Keratinocyte (primary cell): ENCODE measurements around the gene DDX11. TPM values are rescaled to one million over a fixed set of nuclear protein-coding genes. Genes with fewer than 3 reads are reported as not detected.

ENCODE experiments used
- DNase-seq: peaks from one replicate; pipeline ENCODE4 v3.0.0-alpha.2; 2011; ENCODE audit warnings: low read depth, missing footprints, low spot score
- FAIRE-seq: peaks from 2 replicates; lab custom pipeline; 2011; peaks lifted over from hg19 to GRCh38; lab: Jason Lieb, UNC
- H2AFZ ChIP-seq: 2 replicates; pipeline ENCODE4 v1.6.0; 2012; ENCODE audit warnings: low read length, control low read depth, inconsistent platforms; ENCODE audit not compliant: control insufficient read depth
- H3K27ac ChIP-seq: 2 replicates; pipeline ENCODE4 v1.5.1; 2011; ENCODE audit warnings: low read length; ENCODE audit not compliant: control insufficient read depth, insufficient read depth
- H3K27me3 ChIP-seq: 3 replicates; pipeline ENCODE4 v1.6.0; 2011; ENCODE audit warnings: low read length; ENCODE audit not compliant: control insufficient read depth, insufficient read depth; ENCODE audit errors: extremely low read depth
- H3K36me3 ChIP-seq, 2 experiments: 2 replicates in 1 of 2; 3 replicates in 1 of 2; pipeline ENCODE4 v1.5.1; 2011; ENCODE audit warnings: low read length in 2 of 2, mild to moderate bottlenecking in 1 of 2; ENCODE audit not compliant: control insufficient read depth in 2 of 2, insufficient read depth in 2 of 2; ENCODE audit errors: extremely low read depth in 1 of 2
- H3K4me1 ChIP-seq: 3 replicates; pipeline ENCODE4 v1.5.1; 2011; ENCODE audit warnings: low read length; ENCODE audit not compliant: control insufficient read depth, insufficient read depth; ENCODE audit errors: extremely low read depth
- H3K4me2 ChIP-seq: 3 replicates; pipeline ENCODE4 v1.6.0; 2011; ENCODE audit warnings: low read depth, low read length; ENCODE audit not compliant: control insufficient read depth, insufficient read depth; ENCODE audit errors: extremely low read depth
- H3K4me3 ChIP-seq, 3 experiments: fragments of 200-600 bp in 1 of 3; sonication (generic) in 1 of 3; 2 replicates in 2 of 3; 3 replicates in 1 of 3; pipeline ENCODE4 v1.5.1; 2011 to 2016; ENCODE audit warnings: low read length in 3 of 3, mild to moderate bottlenecking in 3 of 3, control low read depth in 2 of 3, inconsistent platforms in 1 of 3, low read depth in 1 of 3, mixed read lengths in 1 of 3, mixed run types in 1 of 3, moderate library complexity in 1 of 3; ENCODE audit not compliant: control insufficient read depth in 2 of 3, insufficient read depth in 2 of 3; ENCODE audit errors: extremely low read depth in 1 of 3
- H3K79me2 ChIP-seq: 2 replicates; pipeline ENCODE4 v1.6.0; 2012; ENCODE audit warnings: low read length; ENCODE audit not compliant: control insufficient read depth, insufficient read depth
- H3K9ac ChIP-seq: 3 replicates; pipeline ENCODE4 v1.6.0; 2011; ENCODE audit warnings: low read length; ENCODE audit not compliant: control insufficient read depth, insufficient read depth; ENCODE audit errors: extremely low read depth
- H3K9me1 ChIP-seq: 3 replicates; pipeline ENCODE4 v1.6.0; 2011; ENCODE audit warnings: low read length; ENCODE audit not compliant: control insufficient read depth, insufficient read depth; ENCODE audit errors: extremely low read depth
- H3K9me3 ChIP-seq: 2 replicates; pipeline ENCODE4 v1.5.1; 2012; ENCODE audit warnings: low read depth, low read length; ENCODE audit not compliant: control insufficient read depth
- H4K20me1 ChIP-seq: 3 replicates; pipeline ENCODE4 v1.6.0; 2011; ENCODE audit warnings: low read length; ENCODE audit not compliant: control insufficient read depth, insufficient read depth; ENCODE audit errors: extremely low read depth
- CTCF ChIP-seq, 3 experiments: IDR thresholded peaks in 1 of 3; conservative IDR thresholded peaks in 1 of 3; optimal IDR thresholded peaks in 1 of 3; 2 replicates in 2 of 3; 3 replicates in 1 of 3; pipeline versions ENCODE3 to v1.5.1; 2011; ENCODE audit warnings: low read length in 3 of 3, mild to moderate bottlenecking in 3 of 3, moderate library complexity in 2 of 3, control low read depth in 1 of 3, inconsistent platforms in 1 of 3; ENCODE audit not compliant: insufficient read depth in 2 of 3; ENCODE audit errors: extremely low read depth in 1 of 3
- EZH2 ChIP-seq: IDR thresholded peaks from one replicate; pipeline ENCODE4 v1.6.1; 2012; ENCODE audit warnings: inconsistent platforms, mild to moderate bottlenecking, low read length, moderate library complexity
- dilution Hi-C: fragments of 300-500 bp; cut with MboI; formaldehyde crosslinking; loops from one replicate; pipeline ENCODE4 v1.7.0; 2020; ENCODE audit warnings: low sequenced_read_pairs; ENCODE audit not compliant: extremely low pct_ligation_motif_present
- polyA plus RNA-seq, 5 experiments: library from polyadenylated mRNA; depleted of rRNA in 3 of 5; stranded (reverse) in 3 of 5; stranded (forward) in 1 of 5; unstranded in 1 of 5; fragments of >200 nt; gene quantifications; 1 replicate in 1 of 5; 2 replicates in 3 of 5; 3 replicates in 1 of 5; pipeline versions ENCODE4 v1.2.1 to v1.2.3, GENCODE V29; 2011 to 2012; ENCODE audit warnings: missing spikeins in 2 of 5, low read depth in 1 of 5, low replicate concordance in 1 of 5

The DDX11 gene
- polyA plus RNA-seq, 1 donor (not counting 4 experiments of a cell fraction or from before 2014, with no cell fraction given): 11.2 TPM

- no peak overlapping the region for H2AFZ ChIP-seq
- H3K79me2 ChIP-seq: no peaks in the 10 kb centered on the region
- DNase-seq: no peak
- H3K4me3 ChIP-seq: no peak overlapping the region
- H3K4me1 ChIP-seq: no peaks in the 10 kb centered on the region
- H3K36me3 ChIP-seq: no peaks in the 10 kb centered on the region
- H3K27me3 ChIP-seq: peaks cover 2% of the 10 kb centered on the region
- H3K9me3 ChIP-seq: no peaks in the 10 kb centered on the region
- TF ChIP-seq EZH2 (no peak), CTCF (optimal IDR thresholded peaks at IDR 0.05 in 1 of 3, IDR thresholded peaks at IDR 0.05 in 1 of 3, conservative IDR thresholded peaks at IDR 0.05 in 1 of 3; ENCODE audit: extremely low read depth in 1 of 3, insufficient read depth in 2 of 3, low read length in 3 of 3) (no peak)
- dilution Hi-C loops: no loop called here
- H3K9me1 ChIP-seq: no peaks in the 10 kb centered on the region
- no peak for FAIRE-seq
- no peak overlapping the region for H3K4me2 ChIP-seq
- H3K9ac ChIP-seq: no peak overlapping the region
- no peaks in the 10 kb centered on the region for H4K20me1 ChIP-seq
- H3K27ac ChIP-seq: no peak overlapping the region
Observed at GRCh38 chr12:31035226-31035625, 38.4 kb upstream of the DDX11 start.

GRCh38 chr12:31035967-31036665, 37.5 kb upstream of the DDX11 start:
- H2AFZ ChIP-seq: no peak overlapping the region
- no peak overlapping the region for H3K9ac ChIP-seq
- no peaks in the 10 kb centered on the region for H3K79me2 ChIP-seq
- no peak for TF ChIP-seq CTCF (optimal IDR thresholded peaks at IDR 0.05 in 1 of 3, IDR thresholded peaks at IDR 0.05 in 1 of 3, conservative IDR thresholded peaks at IDR 0.05 in 1 of 3; ENCODE audit: extremely low read depth in 1 of 3, insufficient read depth in 2 of 3, low read length in 3 of 3)
- TF ChIP-seq EZH2: no peak
- dilution Hi-C loops: no loop called here
- no peak for FAIRE-seq
- H3K4me1 ChIP-seq: no peaks in the 10 kb centered on the region
- H3K36me3 ChIP-seq: no peaks in the 10 kb centered on the region
- no peak overlapping the region for H3K4me2 ChIP-seq
- DNase-seq: no peak
- no peaks in the 10 kb centered on the region for H3K9me1 ChIP-seq
- peaks cover 2% of the 10 kb centered on the region for H3K27me3 ChIP-seq
- no peaks in the 10 kb centered on the region for H4K20me1 ChIP-seq
- H3K27ac ChIP-seq: no peak overlapping the region
- H3K9me3 ChIP-seq: no peaks in the 10 kb centered on the region
- H3K4me3 ChIP-seq: no peak overlapping the region
